SK-N-SH (cell line): ENCODE results near the gene C5orf58. TPM values are rescaled to one million over a fixed set of nuclear protein-coding genes. Genes with fewer than 3 reads are reported as not detected.

Experiments
- CTCF ChIA-PET: fragments of 300-600, 350-600 bp; formaldehyde crosslinking; extraction: SDS; loops from one replicate; lab custom pipeline; 2021; lab: Yijun Ruan, JAX
- POLR2A ChIA-PET: fragments of 350-600 bp; sonication (Branson Sonifier 250); formaldehyde crosslinking; extraction: SDS; loops from one replicate; lab custom pipeline; 2020; ENCODE audit warnings: antibody characterized with exemption, inconsistent platforms; lab: Yijun Ruan, JAX
- DNase-seq: peaks from one replicate; pipeline ENCODE4 v3.0.0; 2012
- H2AFZ ChIP-seq: fragments of 200-600 bp; sonication (generic); 2 replicates; pipeline ENCODE4 v1.8.1; 2016; ENCODE audit warnings: antibody characterized with exemption, mild to moderate bottlenecking, low read depth
- H3F3A ChIP-seq: fragments of 200-600 bp; sonication (generic); replicated peaks from 2 replicates; pipeline ENCODE3; 2016; ENCODE audit warnings: antibody characterized with exemption, mild to moderate bottlenecking; ENCODE audit not compliant: insufficient read depth
- H3K27ac ChIP-seq, 2 experiments: fragments of 200-500 bp in 1 of 2; fragments of 200-600 bp in 1 of 2; sonication (Bioruptor generic) in 1 of 2; sonication (generic), shearing (Covaris generic) in 1 of 2; 2 replicates each; pipeline versions ENCODE4 v1.5.1 to v1.6.1; 2014 to 2016; ENCODE audit warnings: low read depth in 2 of 2, inconsistent platforms in 1 of 2, low read length in 1 of 2, mild to moderate bottlenecking in 1 of 2, mixed read lengths in 1 of 2
- H3K27me3 ChIP-seq: fragments of 200-600 bp; sonication (generic), shearing (Covaris generic); 2 replicates; pipeline ENCODE4 v1.6.1; 2016; ENCODE audit warnings: mixed run types; ENCODE audit not compliant: insufficient read depth
- H3K36me3 ChIP-seq, 2 experiments: fragments of 200-500 bp in 1 of 2; fragments of 200-600 bp in 1 of 2; sonication (Bioruptor generic) in 1 of 2; sonication (generic) in 1 of 2; replicated peaks in 1 of 2; 2 replicates each; pipeline versions ENCODE3 to v1.5.1; 2014 to 2016; ENCODE audit warnings: low read length in 1 of 2, mild to moderate bottlenecking in 1 of 2; ENCODE audit not compliant: insufficient read depth in 2 of 2, control insufficient read depth in 1 of 2
- H3K4me1 ChIP-seq, 2 experiments: fragments of 200-500 bp in 1 of 2; fragments of 200-600 bp in 1 of 2; sonication (Bioruptor generic) in 1 of 2; sonication (generic), shearing (Covaris generic) in 1 of 2; 2 replicates each; pipeline versions ENCODE4 v1.5.1 to v1.6.1; 2014 to 2016; ENCODE audit warnings: low read depth in 1 of 2, low read length in 1 of 2, mixed run types in 1 of 2; ENCODE audit not compliant: insufficient read depth in 2 of 2, control insufficient read depth in 1 of 2
- H3K4me2 ChIP-seq: fragments of 200-600 bp; sonication (generic), shearing (Covaris generic); 2 replicates; pipeline ENCODE4 v1.6.1; 2017; ENCODE audit warnings: mixed run types
- H3K4me3 ChIP-seq, 2 experiments: fragments of 200-500 bp in 1 of 2; fragments of 200-600 bp in 1 of 2; sonication (Bioruptor generic) in 1 of 2; sonication (generic), shearing (Covaris generic) in 1 of 2; 2 replicates each; pipeline versions ENCODE4 v1.5.1 to v1.8.1; 2014 to 2016; ENCODE audit warnings: low read depth in 2 of 2, inconsistent platforms in 1 of 2, low read length in 1 of 2, mild to moderate bottlenecking in 1 of 2, mixed read lengths in 1 of 2, moderate library complexity in 1 of 2
- H3K79me2 ChIP-seq: fragments of 200-600 bp; sonication (generic); 2 replicates; pipeline ENCODE4 v1.8.1; 2017; ENCODE audit warnings: mild to moderate bottlenecking; ENCODE audit not compliant: insufficient read depth
- H3K9ac ChIP-seq: fragments of 200-600 bp; sonication (generic); 2 replicates; pipeline ENCODE4 v1.6.1; 2017; ENCODE audit warnings: mixed run types
- H3K9me2 ChIP-seq: fragments of 200-600 bp; sonication (generic); 2 replicates; pipeline ENCODE4 v1.6.1; 2017; ENCODE audit warnings: mixed run types
- H3K9me3 ChIP-seq: fragments of 200-600 bp; sonication (generic); 2 replicates; pipeline ENCODE4 v1.6.1; 2017; ENCODE audit warnings: mixed run types, mild to moderate bottlenecking, moderate library complexity
- H4K20me1 ChIP-seq: fragments of 200-600 bp; sonication (generic); 2 replicates; pipeline ENCODE4 v1.6.1; 2017; ENCODE audit warnings: mild to moderate bottlenecking, mixed run types; ENCODE audit not compliant: insufficient read depth
- ELF1 ChIP-seq: IDR thresholded peaks from 2 replicates; pipeline ENCODE4 v1.4.0; 2012
- EZH2phosphoT487 ChIP-seq: fragments of 200-600 bp; sonication (generic); IDR thresholded peaks from 2 replicates; pipeline ENCODE4 v1.6.1; 2017; ENCODE audit warnings: low read depth, mixed run types, mild to moderate bottlenecking, antibody characterized with exemption, moderate library complexity, borderline replicate concordance
- NFIC ChIP-seq: IDR thresholded peaks from 2 replicates; pipeline ENCODE4 v1.4.0; 2012; ENCODE audit warnings: borderline replicate concordance
- NRF1 ChIP-seq: IDR thresholded peaks from 2 replicates; pipeline ENCODE4 v1.6.1; 2012; ENCODE audit warnings: low read depth, mild to moderate bottlenecking, low read length
- RAD21 ChIP-seq: IDR thresholded peaks from 2 replicates; pipeline ENCODE4 v1.6.1; 2012; ENCODE audit warnings: mild to moderate bottlenecking, low read length
- RFX5 ChIP-seq: IDR thresholded peaks from 2 replicates; pipeline ENCODE4 v1.6.1; 2012; ENCODE audit warnings: mild to moderate bottlenecking, improper control_type of control experiment, low read length
- SIN3A ChIP-seq: IDR thresholded peaks from 2 replicates; pipeline ENCODE4 v1.6.1; 2012; ENCODE audit warnings: low read depth, mild to moderate bottlenecking, low read length, moderate library complexity, borderline replicate concordance
- SMC3 ChIP-seq: IDR thresholded peaks from 2 replicates; pipeline ENCODE4 v1.6.1; 2012; ENCODE audit warnings: low read depth, low read length, improper control_type of control experiment
- TCF12 ChIP-seq: IDR thresholded peaks from 2 replicates; pipeline ENCODE4 v1.4.0; 2012
- TEAD4 ChIP-seq: IDR thresholded peaks from 2 replicates; pipeline ENCODE4 v1.4.0; 2012; ENCODE audit warnings: mild to moderate bottlenecking, borderline replicate concordance; ENCODE audit not compliant: insufficient read depth
- WGBS: methylation state at CpG from one replicate; pipeline ENCODE4 v1.1.6; 2017; ENCODE audit warnings: low lambda C conversion rate; 5-methylcytosine and 5-hydroxymethylcytosine counted together
- polyA plus RNA-seq, 3 experiments: library from polyadenylated mRNA; depleted of rRNA; stranded (reverse); fragments of >200 nt; gene quantifications; 2 replicates each; pipeline ENCODE4 v1.2.3, GENCODE V29; 2012
- TF ChIP-seq, protein P1 (sequence below): fragments of 200-600 bp; sonication (generic); IDR thresholded peaks from 2 replicates; pipeline ENCODE4 v1.6.1; 2017; ENCODE audit warnings: antibody characterized with exemption, mild to moderate bottlenecking, moderate library complexity

Gene C5orf58
- polyA plus RNA-seq, 1 of the 3 experiments (the other 2 are of a cell fraction) = not detected

DNA sequence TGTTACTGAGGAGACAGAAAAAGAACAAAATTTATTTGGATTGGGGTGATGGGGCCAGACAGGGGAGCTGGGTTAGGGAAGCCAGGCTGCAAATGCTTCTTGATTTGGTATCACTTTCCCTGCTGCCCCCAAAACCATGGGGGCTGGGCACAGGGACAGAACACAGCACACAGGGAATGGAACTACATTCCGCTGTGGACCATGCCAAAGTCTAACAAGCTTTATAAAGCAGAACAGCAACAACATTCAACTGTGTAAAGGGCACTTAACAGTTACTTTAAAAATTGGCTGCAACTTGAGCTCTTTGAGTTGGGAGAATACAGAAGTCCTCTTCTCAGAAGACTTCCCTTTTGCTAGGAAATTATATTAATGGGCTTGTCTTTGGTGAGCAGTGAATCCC is 23.8 kb downstream of the C5orf58 start:
- WGBS = 40% methylated on average over 1 of the region's 1 CpG

DNA sequence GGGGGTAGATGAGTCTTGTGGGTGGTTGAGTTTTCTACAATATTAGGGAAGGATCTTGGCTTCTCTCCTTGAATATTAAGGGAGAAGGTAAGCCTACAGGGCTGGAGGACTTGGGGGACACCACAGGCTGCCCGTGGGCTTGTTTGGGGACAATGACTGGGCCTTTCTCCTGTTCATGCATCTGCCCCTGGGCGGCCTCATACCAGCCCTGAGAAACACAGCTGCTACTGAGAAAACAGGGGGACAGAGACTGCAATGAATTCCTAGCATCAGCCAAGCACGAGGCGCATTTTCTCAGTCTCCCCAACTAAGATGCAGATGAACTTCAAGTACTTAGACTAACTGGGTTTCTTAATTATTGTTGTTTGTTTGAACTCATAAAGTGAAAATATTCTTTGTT is 24.6 kb downstream of the C5orf58 start:
- Histone ChIP-seq H3K4me3 (no peak overlapping the region), H2AFZ (no peak overlapping the region), H3K9me2 (no peaks in the 10 kb centered on the region), H3K27me3 (peaks cover 11% of the 10 kb centered on the region), H3K27ac (no peak overlapping the region), H3K4me2 (no peak overlapping the region), H3K9ac (no peak overlapping the region), H3K36me3 (no peaks in the 10 kb centered on the region)
- ChIA-PET POLR2A (no interaction called here), CTCF (interaction anchor here (2.3 to 2.8 kb wide), 2 partner anchors 10 to 12 kb away, joined by 6 to 11 read pairs; no protein-coding TSS in a partner anchor)
- WGBS = 47% methylated on average over 4 of the region's 4 CpGs
- no peak for DNase-seq
- no peak for TF ChIP-seq TEAD4
- no peak for TF ChIP-seq RAD21
- no peak for TF ChIP-seq NFIC
- TF ChIP-seq SIN3A = no peak
- TF ChIP-seq SMC3 = no peak
- TF ChIP-seq EZH2phosphoT487 = no peak
- TF ChIP-seq RFX5 = no peak
- TF ChIP-seq, all 33 proteins: peak for 0
- Histone ChIP-seq H3F3A (no peaks in the 10 kb centered on the region), H4K20me1 (no peaks in the 10 kb centered on the region), H3K9me3 (no peaks in the 10 kb centered on the region), H3K79me2 (no peaks in the 10 kb centered on the region), H3K4me1 (peaks cover 0 to 7% of the 10 kb centered on the region in 2 experiments; a peak in 2 of 4 replicates)

More for the DNA sequence above, 23.8 kb downstream of the C5orf58 start:
- peaks cover 0 to 10% of the 10 kb centered on the region in 2 experiments; a peak in 2 of 4 replicates for H3K4me1 ChIP-seq
- H3K79me2 ChIP-seq = no peaks in the 10 kb centered on the region
- H3K4me2 ChIP-seq = no peak overlapping the region
- no peak for DNase-seq
- no peaks in the 10 kb centered on the region for H3K9me3 ChIP-seq
- H3K27ac ChIP-seq = no peak overlapping the region
- H3K9me2 ChIP-seq = no peaks in the 10 kb centered on the region
- TF ChIP-seq NRF1 (no peak), TCF12 (no peak)
- ChIA-PET POLR2A (no interaction called here), CTCF (no interaction called here)
- no peak overlapping the region for H2AFZ ChIP-seq
- H3K27me3 ChIP-seq = peaks cover 10% of the 10 kb centered on the region; the same call in 1 of the 2 replicates
- no peak overlapping the region for H3K9ac ChIP-seq
- no peaks in the 10 kb centered on the region for H4K20me1 ChIP-seq
- no peaks in the 10 kb centered on the region for H3K36me3 ChIP-seq
- H3F3A ChIP-seq = no peaks in the 10 kb centered on the region
- no peak overlapping the region for H3K4me3 ChIP-seq

GRCh38 chr5:170261528-170262043 is 28.8 kb downstream of the C5orf58 start:
- H3K9me3 ChIP-seq = no peaks in the 10 kb centered on the region
- H3F3A ChIP-seq = no peaks in the 10 kb centered on the region
- ChIA-PET CTCF (interaction anchor here (1.1 to 2.7 kb wide), 4 partner anchors 36 to 371 kb away, joined by 3 to 10 read pairs (median 4); no protein-coding TSS in a partner anchor), POLR2A (no interaction called here)
- no peaks in the 10 kb centered on the region for H3K9me2 ChIP-seq
- H2AFZ ChIP-seq = no peak overlapping the region
- WGBS = 5% methylated on average over 1 of the region's 3 CpGs
- no peak for TF ChIP-seq RFX5
- TF ChIP-seq, protein P1, sequence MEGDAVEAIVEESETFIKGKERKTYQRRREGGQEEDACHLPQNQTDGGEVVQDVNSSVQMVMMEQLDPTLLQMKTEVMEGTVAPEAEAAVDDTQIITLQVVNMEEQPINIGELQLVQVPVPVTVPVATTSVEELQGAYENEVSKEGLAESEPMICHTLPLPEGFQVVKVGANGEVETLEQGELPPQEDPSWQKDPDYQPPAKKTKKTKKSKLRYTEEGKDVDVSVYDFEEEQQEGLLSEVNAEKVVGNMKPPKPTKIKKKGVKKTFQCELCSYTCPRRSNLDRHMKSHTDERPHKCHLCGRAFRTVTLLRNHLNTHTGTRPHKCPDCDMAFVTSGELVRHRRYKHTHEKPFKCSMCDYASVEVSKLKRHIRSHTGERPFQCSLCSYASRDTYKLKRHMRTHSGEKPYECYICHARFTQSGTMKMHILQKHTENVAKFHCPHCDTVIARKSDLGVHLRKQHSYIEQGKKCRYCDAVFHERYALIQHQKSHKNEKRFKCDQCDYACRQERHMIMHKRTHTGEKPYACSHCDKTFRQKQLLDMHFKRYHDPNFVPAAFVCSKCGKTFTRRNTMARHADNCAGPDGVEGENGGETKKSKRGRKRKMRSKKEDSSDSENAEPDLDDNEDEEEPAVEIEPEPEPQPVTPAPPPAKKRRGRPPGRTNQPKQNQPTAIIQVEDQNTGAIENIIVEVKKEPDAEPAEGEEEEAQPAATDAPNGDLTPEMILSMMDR = no peak
- no peak for TF ChIP-seq ELF1
- DNase-seq = no peak
- H3K27ac ChIP-seq = no peak overlapping the region
- H3K4me3 ChIP-seq = no peak overlapping the region
- no peaks in the 10 kb centered on the region for H3K79me2 ChIP-seq
- H3K36me3 ChIP-seq = no peaks in the 10 kb centered on the region
- H3K9ac ChIP-seq = no peak overlapping the region
- no peaks in the 10 kb centered on the region for H4K20me1 ChIP-seq
- no peak overlapping the region for H3K4me2 ChIP-seq
- peaks cover 6% of the 10 kb centered on the region for H3K27me3 ChIP-seq
- H3K4me1 ChIP-seq = no peaks in the 10 kb centered on the region
